Liver (tissue), 9 donors: ENCODE measurements around the gene ZC3H7B. TPM values are rescaled to one million over a fixed set of nuclear protein-coding genes. Genes with fewer than 3 reads are reported as not detected.

Experiments
- DNase-seq: peaks from one replicate; pipeline ENCODE4 v3.0.0-alpha.2; 2017; ENCODE audit warnings: low spot score
- H3K27ac ChIP-seq, 2 donors: one replicate each; pipeline ENCODE4 v1.7.0; 2013; ENCODE audit warnings: inconsistent platforms in 2 of 2, low read length in 2 of 2, control low read depth in 1 of 2, low read depth in 1 of 2, mild to moderate bottlenecking in 1 of 2
- H3K27me3 ChIP-seq, 4 donors: one replicate each; pipeline versions ENCODE4 v1.6.1 to v1.7.0; 2013; ENCODE audit warnings: low read length in 3 of 4, inconsistent platforms in 1 of 4, mild to moderate bottlenecking in 1 of 4, moderate library complexity in 1 of 4; ENCODE audit not compliant: control insufficient read depth in 4 of 4, insufficient read depth in 4 of 4
- H3K36me3 ChIP-seq, 4 donors: one replicate each; pipeline versions ENCODE4 v1.6.1 to v1.7.0; 2013; ENCODE audit warnings: low read length in 3 of 4, mild to moderate bottlenecking in 3 of 4, low read depth in 1 of 4, moderate library complexity in 1 of 4; ENCODE audit not compliant: control insufficient read depth in 4 of 4, insufficient read depth in 3 of 4
- H3K4me1 ChIP-seq, 4 donors: one replicate each; pipeline versions ENCODE4 v1.6.1 to v1.7.0; 2013; ENCODE audit warnings: low read length in 3 of 4, mild to moderate bottlenecking in 3 of 4, moderate library complexity in 1 of 4; ENCODE audit not compliant: control insufficient read depth in 4 of 4, insufficient read depth in 4 of 4
- H3K4me3 ChIP-seq, 3 donors: one replicate each; pipeline versions ENCODE4 v1.6.1 to v1.7.0; 2013; ENCODE audit warnings: low read length in 3 of 3, control low read depth in 1 of 3, low read depth in 1 of 3, mild to moderate bottlenecking in 1 of 3
- H3K9ac ChIP-seq, 2 donors: one replicate each; pipeline ENCODE4 v1.7.0; 2013; ENCODE audit warnings: low read length in 2 of 2, mild to moderate bottlenecking in 2 of 2, moderate library complexity in 2 of 2, control low read depth in 1 of 2, low read depth in 1 of 2
- H3K9me3 ChIP-seq, 4 donors: one replicate each; pipeline versions ENCODE4 v1.6.1 to v1.7.0; 2013; ENCODE audit warnings: low read length in 3 of 4; ENCODE audit not compliant: control insufficient read depth in 4 of 4
- EGR1 ChIP-seq, 2 donors: IDR thresholded peaks; 2 replicates each; pipeline ENCODE4 v1.6.1; 2016 to 2018; ENCODE audit warnings: antibody characterized with exemption in 2 of 2, low read depth in 2 of 2
- FOXA2 ChIP-seq: IDR thresholded peaks from 2 replicates; pipeline ENCODE4 v1.6.1; 2016; ENCODE audit warnings: antibody characterized with exemption
- GABPA ChIP-seq, 2 donors: IDR thresholded peaks in 1 of 2; conservative IDR thresholded peaks in 1 of 2; 2 replicates each; pipeline ENCODE4 v1.6.1; 2016; ENCODE audit warnings: antibody characterized with exemption in 2 of 2, mild to moderate bottlenecking in 1 of 2, moderate library complexity in 1 of 2
- HNF4G ChIP-seq: IDR thresholded peaks from 2 replicates; pipeline ENCODE4 v1.6.1; 2016; ENCODE audit warnings: antibody characterized with exemption
- JUND ChIP-seq, 2 donors: IDR thresholded peaks; 2 replicates each; pipeline ENCODE4 v1.6.1; 2016; ENCODE audit warnings: antibody characterized with exemption in 2 of 2
- NR2F2 ChIP-seq: IDR thresholded peaks from 2 replicates; pipeline ENCODE4 v1.6.1; 2016; ENCODE audit warnings: antibody characterized with exemption
- RXRA ChIP-seq, 2 donors: IDR thresholded peaks; 2 replicates each; pipeline ENCODE4 v1.6.1; 2017 to 2018; ENCODE audit warnings: antibody characterized with exemption in 2 of 2, mild to moderate bottlenecking in 1 of 2
- WGBS: extraction: QIAGEN DNeasy Blood & Tissue Kit; methylation state at CpG from one replicate; pipeline ENCODE4 v1.1.7; 2013; 5-methylcytosine and 5-hydroxymethylcytosine counted together
- polyA plus RNA-seq, 2 donors: library from polyadenylated mRNA; stranded (reverse) in 1 of 2; unstranded in 1 of 2; fragments of 200-250 nt in 1 of 2; fragments of >200 nt in 1 of 2; fragmentation: Nextera tagmentation in 1 of 2; extraction: Ambion mirVana in 1 of 2; gene quantifications; one replicate each; pipeline versions ENCODE4 v1.2.1 to v1.2.3, GENCODE V29; 2013 to 2015
- total RNA-seq, 2 donors: library from RNA; depleted of rRNA; stranded (reverse); fragments of >200 nt; gene quantifications; one replicate each; pipeline ENCODE4 v1.2.3, GENCODE V29; 2014
- TF ChIP-seq, protein P1 (sequence below): IDR thresholded peaks from 2 replicates; pipeline ENCODE4 v1.6.1; 2016; ENCODE audit warnings: antibody characterized with exemption, mild to moderate bottlenecking
- TF ChIP-seq, protein P2 (sequence below): IDR thresholded peaks from 2 replicates; pipeline ENCODE4 v1.6.1; 2016; ENCODE audit warnings: antibody characterized with exemption
- TF ChIP-seq, protein P3 (sequence below): fragments of 150-350 bp; IDR thresholded peaks from 2 replicates; pipeline ENCODE4 v1.5.1; 2017; ENCODE audit warnings: improper control_type of control experiment, low read depth, low read length; ENCODE audit not compliant: missing input control
- TF ChIP-seq, protein P4 (sequence below): IDR thresholded peaks from 2 replicates; pipeline ENCODE4 v1.6.1; 2016; ENCODE audit warnings: antibody characterized with exemption
- TF ChIP-seq, protein P5 (sequence below): IDR thresholded peaks from 2 replicates; pipeline ENCODE4 v1.6.1; 2016; ENCODE audit warnings: antibody characterized with exemption
- donor health status: healthy.
- donor health status: healthy.
- donor health status: healthy.
- donor health status: healthy.
- donor health status: healthy.

ZC3H7B gene
- total and polyA plus RNA-seq, 4 donors: 6.6 to 50.2 (median 26.1) TPM

- peaks cover 17 to 69% (median 55%) of the 10 kb centered on the region in 4 donors for H3K4me1 ChIP-seq
- no peak overlapping the region for H3K4me3 ChIP-seq
- H3K27me3 ChIP-seq: no peaks in the 10 kb centered on the region
- H3K36me3 ChIP-seq: peaks cover 4 to 44% (median 17%) of the 10 kb centered on the region in 4 donors
- WGBS: 96% methylated on average over 18 of the region's 18 CpGs
- TF ChIP-seq GABPA (IDR thresholded peaks at IDR 0.05 in 1 of 2, conservative IDR thresholded peaks at IDR 0.05 in 1 of 2): no peak
- TF ChIP-seq, protein P1, sequence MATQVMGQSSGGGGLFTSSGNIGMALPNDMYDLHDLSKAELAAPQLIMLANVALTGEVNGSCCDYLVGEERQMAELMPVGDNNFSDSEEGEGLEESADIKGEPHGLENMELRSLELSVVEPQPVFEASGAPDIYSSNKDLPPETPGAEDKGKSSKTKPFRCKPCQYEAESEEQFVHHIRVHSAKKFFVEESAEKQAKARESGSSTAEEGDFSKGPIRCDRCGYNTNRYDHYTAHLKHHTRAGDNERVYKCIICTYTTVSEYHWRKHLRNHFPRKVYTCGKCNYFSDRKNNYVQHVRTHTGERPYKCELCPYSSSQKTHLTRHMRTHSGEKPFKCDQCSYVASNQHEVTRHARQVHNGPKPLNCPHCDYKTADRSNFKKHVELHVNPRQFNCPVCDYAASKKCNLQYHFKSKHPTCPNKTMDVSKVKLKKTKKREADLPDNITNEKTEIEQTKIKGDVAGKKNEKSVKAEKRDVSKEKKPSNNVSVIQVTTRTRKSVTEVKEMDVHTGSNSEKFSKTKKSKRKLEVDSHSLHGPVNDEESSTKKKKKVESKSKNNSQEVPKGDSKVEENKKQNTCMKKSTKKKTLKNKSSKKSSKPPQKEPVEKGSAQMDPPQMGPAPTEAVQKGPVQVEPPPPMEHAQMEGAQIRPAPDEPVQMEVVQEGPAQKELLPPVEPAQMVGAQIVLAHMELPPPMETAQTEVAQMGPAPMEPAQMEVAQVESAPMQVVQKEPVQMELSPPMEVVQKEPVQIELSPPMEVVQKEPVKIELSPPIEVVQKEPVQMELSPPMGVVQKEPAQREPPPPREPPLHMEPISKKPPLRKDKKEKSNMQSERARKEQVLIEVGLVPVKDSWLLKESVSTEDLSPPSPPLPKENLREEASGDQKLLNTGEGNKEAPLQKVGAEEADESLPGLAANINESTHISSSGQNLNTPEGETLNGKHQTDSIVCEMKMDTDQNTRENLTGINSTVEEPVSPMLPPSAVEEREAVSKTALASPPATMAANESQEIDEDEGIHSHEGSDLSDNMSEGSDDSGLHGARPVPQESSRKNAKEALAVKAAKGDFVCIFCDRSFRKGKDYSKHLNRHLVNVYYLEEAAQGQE: no peak
- no peak for TF ChIP-seq EGR1 (IDR thresholded peaks at IDR 0.05; ENCODE audit: low read depth in 2 of 2)
- no peak for TF ChIP-seq JUND (IDR thresholded peaks at IDR 0.05)
- no peak for TF ChIP-seq HNF4G
- TF ChIP-seq, protein P2, sequence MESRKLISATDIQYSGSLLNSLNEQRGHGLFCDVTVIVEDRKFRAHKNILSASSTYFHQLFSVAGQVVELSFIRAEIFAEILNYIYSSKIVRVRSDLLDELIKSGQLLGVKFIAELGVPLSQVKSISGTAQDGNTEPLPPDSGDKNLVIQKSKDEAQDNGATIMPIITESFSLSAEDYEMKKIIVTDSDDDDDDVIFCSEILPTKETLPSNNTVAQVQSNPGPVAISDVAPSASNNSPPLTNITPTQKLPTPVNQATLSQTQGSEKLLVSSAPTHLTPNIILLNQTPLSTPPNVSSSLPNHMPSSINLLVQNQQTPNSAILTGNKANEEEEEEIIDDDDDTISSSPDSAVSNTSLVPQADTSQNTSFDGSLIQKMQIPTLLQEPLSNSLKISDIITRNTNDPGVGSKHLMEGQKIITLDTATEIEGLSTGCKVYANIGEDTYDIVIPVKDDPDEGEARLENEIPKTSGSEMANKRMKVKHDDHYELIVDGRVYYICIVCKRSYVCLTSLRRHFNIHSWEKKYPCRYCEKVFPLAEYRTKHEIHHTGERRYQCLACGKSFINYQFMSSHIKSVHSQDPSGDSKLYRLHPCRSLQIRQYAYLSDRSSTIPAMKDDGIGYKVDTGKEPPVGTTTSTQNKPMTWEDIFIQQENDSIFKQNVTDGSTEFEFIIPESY: no peak
- TF ChIP-seq, protein P3, sequence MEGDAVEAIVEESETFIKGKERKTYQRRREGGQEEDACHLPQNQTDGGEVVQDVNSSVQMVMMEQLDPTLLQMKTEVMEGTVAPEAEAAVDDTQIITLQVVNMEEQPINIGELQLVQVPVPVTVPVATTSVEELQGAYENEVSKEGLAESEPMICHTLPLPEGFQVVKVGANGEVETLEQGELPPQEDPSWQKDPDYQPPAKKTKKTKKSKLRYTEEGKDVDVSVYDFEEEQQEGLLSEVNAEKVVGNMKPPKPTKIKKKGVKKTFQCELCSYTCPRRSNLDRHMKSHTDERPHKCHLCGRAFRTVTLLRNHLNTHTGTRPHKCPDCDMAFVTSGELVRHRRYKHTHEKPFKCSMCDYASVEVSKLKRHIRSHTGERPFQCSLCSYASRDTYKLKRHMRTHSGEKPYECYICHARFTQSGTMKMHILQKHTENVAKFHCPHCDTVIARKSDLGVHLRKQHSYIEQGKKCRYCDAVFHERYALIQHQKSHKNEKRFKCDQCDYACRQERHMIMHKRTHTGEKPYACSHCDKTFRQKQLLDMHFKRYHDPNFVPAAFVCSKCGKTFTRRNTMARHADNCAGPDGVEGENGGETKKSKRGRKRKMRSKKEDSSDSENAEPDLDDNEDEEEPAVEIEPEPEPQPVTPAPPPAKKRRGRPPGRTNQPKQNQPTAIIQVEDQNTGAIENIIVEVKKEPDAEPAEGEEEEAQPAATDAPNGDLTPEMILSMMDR: no peak
- no peak for TF ChIP-seq FOXA2
- TF ChIP-seq RXRA (IDR thresholded peaks at IDR 0.05): no peak
- TF ChIP-seq NR2F2: no peak
- TF ChIP-seq, protein P4, sequence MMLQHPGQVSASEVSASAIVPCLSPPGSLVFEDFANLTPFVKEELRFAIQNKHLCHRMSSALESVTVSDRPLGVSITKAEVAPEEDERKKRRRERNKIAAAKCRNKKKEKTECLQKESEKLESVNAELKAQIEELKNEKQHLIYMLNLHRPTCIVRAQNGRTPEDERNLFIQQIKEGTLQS: no peak
- TF ChIP-seq, protein P5, sequence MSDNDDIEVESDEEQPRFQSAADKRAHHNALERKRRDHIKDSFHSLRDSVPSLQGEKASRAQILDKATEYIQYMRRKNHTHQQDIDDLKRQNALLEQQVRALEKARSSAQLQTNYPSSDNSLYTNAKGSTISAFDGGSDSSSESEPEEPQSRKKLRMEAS: no peak
- peak overlapping the region in 1 of 2 donors; percentile 77 for H3K27ac ChIP-seq
- DNase-seq: no peak
- no peaks in the 10 kb centered on the region for H3K9me3 ChIP-seq
- H3K9ac ChIP-seq: no peak overlapping the region
These were observed 42.0 kb downstream of the ZC3H7B start for GRCh38 chr22:41343300-41343699.

- H3K9me3 ChIP-seq: no peaks in the 10 kb centered on the region
- 96% methylated on average over 9 of the region's 9 CpGs for WGBS
- H3K4me1 ChIP-seq: peaks cover 17 to 69% (median 58%) of the 10 kb centered on the region in 4 donors
- H3K27me3 ChIP-seq: no peaks in the 10 kb centered on the region
- DNase-seq: no peak
- H3K27ac ChIP-seq: peak overlapping the region; percentile 49 to 77
- H3K4me3 ChIP-seq: no peak overlapping the region
- H3K36me3 ChIP-seq: peaks cover 8 to 44% (median 17%) of the 10 kb centered on the region in 4 donors
- H3K9ac ChIP-seq: no peak overlapping the region
- TF ChIP-seq FOXA2 (no peak), JUND (IDR thresholded peaks at IDR 0.05) (no peak), EGR1 (IDR thresholded peaks at IDR 0.05; ENCODE audit: low read depth in 2 of 2) (no peak)
- TF ChIP-seq, protein P1: no peak
- TF ChIP-seq, protein P4: no peak
- TF ChIP-seq, protein P2: no peak
- TF ChIP-seq, protein P5: no peak
- TF ChIP-seq, protein P3: no peak
These were observed 42.4 kb downstream of the ZC3H7B start for GRCh38 chr22:41343717-41344116.
